Duodenal mucosa (tissue), 2 donors: Measurements from ENCODE around the gene EP400.
A peak's percentile ranks its signal among the peaks of the same experiment; 100 is the strongest.
"Not testable (repeated sequence)": the region's sequence is repeated elsewhere in the genome, so short reads cannot be mapped to it uniquely, and the experiment has no call there.

Source experiments
- H3K27ac ChIP-seq: one replicate; pipeline ENCODE4 v1.7.0; 2013; ENCODE audit warnings: low read depth, low read length
- H3K27me3 ChIP-seq, 2 donors: one replicate each; pipeline ENCODE4 v1.7.0; 2013; ENCODE audit warnings: low read length in 2 of 2, control low read depth in 1 of 2; ENCODE audit not compliant: insufficient read depth in 2 of 2, control insufficient read depth in 1 of 2
- H3K36me3 ChIP-seq, 2 donors: one replicate each; pipeline ENCODE4 v1.7.0; 2013; ENCODE audit warnings: low read length in 2 of 2, control low read depth in 1 of 2; ENCODE audit not compliant: insufficient read depth in 2 of 2, control insufficient read depth in 1 of 2
- H3K4me1 ChIP-seq, 2 donors: one replicate each; pipeline ENCODE4 v1.7.0; 2013; ENCODE audit warnings: low read length in 2 of 2, control low read depth in 1 of 2; ENCODE audit not compliant: insufficient read depth in 2 of 2, control insufficient read depth in 1 of 2
- H3K4me3 ChIP-seq, 2 donors: one replicate each; pipeline ENCODE4 v1.7.0; 2013; ENCODE audit warnings: low read length in 2 of 2, low read depth in 1 of 2
- H3K9ac ChIP-seq, 2 donors: one replicate each; pipeline ENCODE4 v1.7.0; 2013; ENCODE audit warnings: low read length in 2 of 2, low read depth in 1 of 2
- H3K9me3 ChIP-seq, 2 donors: one replicate each; pipeline ENCODE4 v1.7.0; 2013; ENCODE audit warnings: low read length in 2 of 2, control low read depth in 1 of 2; ENCODE audit not compliant: control insufficient read depth in 1 of 2

EP400 gene

DNA sequence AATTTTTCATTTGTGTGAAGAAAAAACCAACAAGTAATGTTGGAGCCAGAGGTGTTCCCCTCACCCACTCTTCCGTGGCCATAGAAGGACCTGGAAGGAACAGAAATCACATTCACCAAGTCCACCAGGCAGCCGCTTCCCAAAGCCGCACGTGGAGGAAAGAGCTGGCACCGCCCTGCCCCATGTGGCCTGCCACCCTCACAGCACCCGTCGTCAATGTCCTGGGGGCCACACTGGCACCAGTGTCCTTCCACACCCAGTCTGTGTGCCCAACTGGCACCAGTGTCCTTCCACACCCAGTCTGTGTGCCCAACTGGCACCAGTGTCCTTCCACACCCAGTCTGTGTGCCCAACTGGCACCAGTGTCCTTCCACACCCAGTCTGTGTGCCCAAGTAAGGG is 130.8 kb downstream of the EP400 start:
- H3K4me1 ChIP-seq: peaks cover 6 to 13% of the 10 kb centered on the region in 2 donors
- H3K36me3 ChIP-seq: peaks cover 22 to 34% of the 10 kb centered on the region in 2 donors
- H3K9me3 ChIP-seq, H3K9ac ChIP-seq, H3K27ac ChIP-seq, H3K27me3 ChIP-seq, H3K4me3 ChIP-seq: not testable (repeated sequence)

DNA sequence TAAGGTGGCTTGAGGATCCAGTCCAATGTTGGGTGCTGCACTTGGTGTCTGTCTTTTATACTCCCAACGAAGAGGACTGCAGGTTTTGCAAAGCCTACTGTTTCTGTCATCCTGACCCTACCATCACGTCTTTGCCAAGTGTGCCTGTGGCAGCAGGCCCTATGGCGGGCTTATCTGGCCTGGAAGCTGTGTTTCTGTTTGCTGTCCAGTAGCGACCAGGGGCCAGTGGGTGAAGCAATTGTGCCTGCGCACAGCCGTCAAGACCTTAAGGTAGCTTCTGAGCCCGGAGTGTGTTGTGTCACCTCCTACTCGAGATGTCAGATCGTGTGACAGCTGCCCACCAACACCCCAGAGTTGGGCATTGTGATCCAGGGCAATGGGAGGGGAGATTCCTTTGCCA is 131.7 kb downstream of the EP400 start:
- Histone ChIP-seq H3K4me1 (peaks cover 6 to 13% of the 10 kb centered on the region in 2 donors), H3K27ac (no peak overlapping the region), H3K36me3 (peaks cover 17 to 25% of the 10 kb centered on the region in 2 donors), H3K9ac (no peak overlapping the region), H3K27me3 (no peaks in the 10 kb centered on the region), H3K9me3 (no peaks in the 10 kb centered on the region), H3K4me3 (no peak overlapping the region)

DNA sequence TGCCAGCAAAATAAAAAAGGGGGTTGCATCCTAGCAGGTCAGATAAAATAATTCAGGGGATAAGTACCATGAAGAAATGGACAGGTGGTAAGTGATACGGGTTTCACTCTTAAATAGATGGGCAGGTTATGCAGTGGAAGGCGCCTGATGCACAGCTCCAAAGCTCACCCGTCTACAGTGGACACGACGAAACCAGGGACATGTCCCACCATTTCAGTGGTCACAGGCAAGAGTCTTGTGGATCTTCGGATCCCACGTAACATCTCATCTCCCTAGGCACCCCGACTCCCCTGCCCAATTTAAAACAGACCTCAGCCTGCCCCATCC is 133.8 kb downstream of the EP400 start:
- H3K4me1 ChIP-seq: peaks cover 6 to 13% of the 10 kb centered on the region in 2 donors
- no peaks in the 10 kb centered on the region for H3K27me3 ChIP-seq
- H3K27ac ChIP-seq: no peak overlapping the region
- H3K9me3 ChIP-seq: no peaks in the 10 kb centered on the region
- peak overlapping the region; percentile 66 to 71 for H3K4me3 ChIP-seq
- H3K36me3 ChIP-seq: peaks cover 0 to 6% of the 10 kb centered on the region in 2 donors
- H3K9ac ChIP-seq: peak overlapping the region; percentile 33 to 64

DNA sequence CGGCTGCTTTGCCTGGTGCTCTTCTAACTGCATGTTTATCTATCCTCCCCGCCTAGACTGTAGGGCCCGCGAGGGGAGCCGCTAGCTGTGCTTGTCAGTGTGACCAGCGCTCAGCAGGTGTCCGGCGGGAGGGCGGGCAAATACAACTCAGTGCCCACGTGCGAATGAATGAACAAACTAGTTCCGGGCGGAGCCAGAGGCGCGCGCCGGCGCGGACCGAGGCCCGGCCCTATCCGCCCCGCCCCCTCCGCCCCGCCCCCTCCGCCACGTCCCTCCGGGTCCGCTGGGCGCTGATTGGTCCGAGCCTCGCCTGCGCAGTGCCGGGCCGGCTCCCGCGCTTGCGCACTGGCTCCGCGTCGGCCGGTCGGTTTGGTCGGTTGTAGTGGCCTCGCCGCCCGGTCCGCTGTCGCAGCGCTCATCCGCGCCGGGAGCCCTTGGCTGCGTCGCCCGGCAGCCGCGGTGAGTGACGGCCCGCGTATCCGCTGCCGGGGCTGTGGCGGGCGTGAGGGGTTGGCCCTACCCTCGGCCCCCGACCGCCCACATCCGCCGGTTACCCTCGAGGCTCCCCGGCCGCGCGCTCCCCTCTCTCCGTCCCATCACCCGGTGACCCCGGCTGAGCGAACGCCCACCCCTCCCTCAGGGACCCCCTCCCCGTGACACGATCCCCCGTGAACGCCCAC is 134.3 kb downstream of the EP400 start:
- Histone ChIP-seq H3K27me3 (no peaks in the 10 kb centered on the region), H3K36me3 (peaks cover 0 to 5% of the 10 kb centered on the region in 2 donors), H3K9me3 (no peaks in the 10 kb centered on the region), H3K27ac (peak overlapping the region; percentile 78), H3K4me1 (peaks cover 6 to 13% of the 10 kb centered on the region in 2 donors), H3K4me3 (peak overlapping the region; percentile 79 to 86), H3K9ac (peak overlapping the region; percentile 64 to 65)

DNA sequence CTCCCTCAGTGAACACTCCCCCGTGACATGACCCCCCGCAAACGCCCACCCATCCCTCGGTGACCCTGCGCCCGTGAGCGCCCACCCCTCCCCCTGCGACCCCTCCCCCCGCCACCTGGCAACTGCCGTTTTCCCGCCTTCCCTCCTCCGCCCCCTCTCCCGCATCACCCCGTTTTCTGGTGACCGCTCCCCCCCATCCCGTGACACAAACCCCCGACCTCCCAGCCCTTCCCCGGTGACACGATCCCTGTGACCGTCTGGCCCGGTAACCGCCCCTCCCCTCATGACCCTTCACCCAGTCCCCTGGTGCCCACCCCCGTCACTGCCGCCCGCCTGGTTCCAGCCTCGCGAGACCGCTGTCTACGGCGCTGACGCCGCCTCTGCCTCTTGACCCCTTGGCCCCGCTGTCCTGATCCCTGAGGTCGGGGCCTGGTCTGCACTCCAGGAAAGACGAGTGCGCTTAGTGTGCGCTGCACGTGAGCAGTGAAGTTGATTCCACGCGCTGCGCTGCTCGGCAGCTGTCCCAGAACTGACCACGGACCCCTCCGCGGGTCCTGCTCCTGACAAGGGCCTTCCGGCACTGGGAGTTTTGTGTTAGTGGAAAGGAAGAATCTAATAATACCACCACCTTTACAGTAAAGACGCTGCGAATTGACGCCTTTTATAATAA is 135.0 kb downstream of the EP400 start:
- H3K9me3 ChIP-seq: no peaks in the 10 kb centered on the region
- peaks cover 6 to 13% of the 10 kb centered on the region in 2 donors for H3K4me1 ChIP-seq
- H3K36me3 ChIP-seq: peaks cover 0 to 5% of the 10 kb centered on the region in 2 donors
- H3K27me3 ChIP-seq: no peaks in the 10 kb centered on the region
- H3K9ac ChIP-seq: peak overlapping the region; percentile 65 to 74
- H3K4me3 ChIP-seq: peak overlapping the region; percentile 79 to 86
- H3K27ac ChIP-seq: peak overlapping the region; percentile 70

DNA sequence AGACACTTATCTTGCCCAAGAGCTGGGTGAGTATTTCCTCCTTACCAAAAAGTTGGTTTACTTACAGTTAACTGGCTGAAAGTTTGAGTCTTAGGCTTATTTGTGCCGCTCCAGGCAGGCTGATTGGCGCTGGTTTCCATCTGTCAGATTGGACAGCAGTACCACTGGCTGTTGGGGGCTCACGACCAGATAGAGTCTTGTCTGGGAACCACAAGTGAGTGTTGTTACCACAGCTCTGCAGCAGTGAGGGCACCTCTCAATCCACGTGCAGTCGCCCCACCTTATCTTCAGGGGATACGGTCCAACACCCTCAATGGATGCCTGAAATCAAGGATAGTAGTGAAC is 135.5 kb downstream of the EP400 start:
- Histone ChIP-seq H3K9me3 (no peaks in the 10 kb centered on the region), H3K4me1 (peaks cover 6 to 13% of the 10 kb centered on the region in 2 donors), H3K27ac (no peak overlapping the region), H3K27me3 (no peaks in the 10 kb centered on the region), H3K4me3 (peak overlapping the region; percentile 79 to 86), H3K9ac (peak overlapping the region; percentile 65 to 74), H3K36me3 (peaks cover 0 to 5% of the 10 kb centered on the region in 2 donors)

DNA sequence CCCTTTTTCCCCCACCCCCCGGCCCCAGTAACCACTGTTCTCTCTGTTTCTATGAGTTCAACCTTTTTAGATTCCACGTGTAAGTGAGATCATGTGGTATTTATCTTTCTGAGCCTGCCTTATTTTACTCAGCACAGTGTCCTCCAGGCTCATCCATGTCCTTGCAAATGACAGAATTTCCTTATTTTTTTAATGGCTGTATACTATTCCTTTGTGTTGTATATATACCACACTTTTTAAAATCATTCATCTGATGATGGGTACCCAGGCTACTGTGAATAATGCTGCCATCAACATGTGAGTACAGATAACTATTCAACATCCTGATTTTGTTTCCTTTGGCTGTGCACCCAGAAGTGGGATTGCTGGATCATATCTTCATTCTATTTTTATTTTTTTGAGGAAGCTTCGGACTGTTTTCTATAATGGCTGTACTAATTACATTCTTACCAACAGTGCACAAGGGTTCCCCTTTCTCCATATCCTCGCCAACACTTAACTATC is 139.7 kb downstream of the EP400 start:
- H3K4me1 ChIP-seq: peaks cover 6 to 8% of the 10 kb centered on the region in 2 donors
- H3K4me3 ChIP-seq: no peak overlapping the region
- H3K9me3 ChIP-seq: no peaks in the 10 kb centered on the region
- H3K36me3 ChIP-seq: no peaks in the 10 kb centered on the region
- no peak overlapping the region for H3K27ac ChIP-seq
- no peaks in the 10 kb centered on the region for H3K27me3 ChIP-seq
- H3K9ac ChIP-seq: no peak overlapping the region

DNA sequence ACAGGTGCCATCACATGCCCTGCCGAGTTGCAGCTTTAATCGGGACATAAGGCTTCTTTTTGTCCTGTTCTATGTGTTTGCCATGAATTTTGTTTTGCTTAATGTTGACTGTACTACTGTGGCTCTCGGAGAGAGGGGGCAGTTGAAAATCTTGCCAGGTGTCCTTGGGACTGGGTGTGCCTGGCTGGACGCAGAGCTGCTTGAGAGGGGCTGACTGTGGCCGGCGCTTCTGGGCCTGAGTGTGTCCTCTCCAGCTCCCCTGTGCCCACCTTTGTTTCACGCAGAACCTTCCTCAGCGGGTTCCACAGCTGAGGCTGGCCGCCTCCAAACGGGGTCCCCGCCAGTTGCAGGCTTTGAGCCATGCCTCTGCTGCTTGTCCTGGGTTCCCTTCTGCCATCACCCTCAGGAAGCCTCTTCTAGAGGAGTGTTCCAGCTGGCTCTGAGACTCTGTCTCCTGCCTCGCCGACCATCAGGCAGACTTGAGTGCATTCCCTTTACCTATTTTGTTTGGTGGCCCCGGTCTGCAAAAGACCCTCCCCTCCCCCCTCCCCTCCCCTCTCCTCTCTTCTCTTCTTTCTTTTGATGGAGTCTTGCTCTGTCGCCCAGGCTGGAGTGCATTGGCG is 144.6 kb downstream of the EP400 start:
- Histone ChIP-seq H3K27ac (no peak overlapping the region), H3K36me3 (peaks cover 0 to 9% of the 10 kb centered on the region in 2 donors), H3K4me1 (no peaks in the 10 kb centered on the region), H3K9ac (no peak overlapping the region), H3K4me3 (no peak overlapping the region), H3K27me3 (no peaks in the 10 kb centered on the region), H3K9me3 (no peaks in the 10 kb centered on the region)

DNA sequence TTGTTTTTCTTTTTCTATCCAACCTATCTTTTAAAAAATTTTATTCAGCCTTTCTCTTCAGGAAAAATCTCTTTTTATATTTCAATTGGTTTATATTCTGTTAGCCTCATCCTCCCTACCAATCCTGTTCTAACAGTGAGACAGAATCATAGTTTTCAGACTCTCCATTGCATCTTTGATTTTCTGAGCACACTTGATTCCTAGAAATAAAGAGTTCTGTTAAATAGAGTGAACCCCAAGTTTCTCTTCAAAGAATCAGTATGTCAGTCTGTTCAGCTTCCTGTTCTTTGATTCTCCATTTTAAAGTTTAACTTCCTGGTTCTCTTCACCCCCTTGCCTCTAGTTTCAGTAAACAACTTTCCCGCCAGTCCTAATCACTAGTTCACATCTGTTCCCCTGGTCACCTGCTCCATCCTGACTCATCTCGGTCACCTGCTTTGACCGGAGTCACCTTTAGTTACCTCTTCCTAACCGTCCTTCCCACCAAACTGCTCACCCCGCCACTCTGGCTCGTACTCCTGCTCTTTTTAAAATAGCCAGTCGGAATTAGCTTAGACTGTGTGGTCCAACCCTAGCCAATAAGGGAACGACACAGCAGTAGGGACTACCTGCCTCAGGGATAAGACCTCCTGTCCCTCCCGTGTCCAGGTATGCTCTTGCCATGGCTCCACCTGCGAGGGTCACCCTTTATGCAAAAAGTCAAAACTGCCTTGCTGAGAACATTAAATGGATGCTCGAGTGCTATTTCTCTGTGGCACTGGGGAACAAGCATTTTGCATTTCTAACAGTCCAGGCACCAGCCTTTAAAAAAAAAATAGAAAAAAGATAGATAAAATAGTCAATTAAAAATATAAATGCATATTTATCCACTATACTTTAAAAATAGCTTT is 146.0 kb downstream of the EP400 start:
- Histone ChIP-seq H3K9ac (no peak overlapping the region), H3K4me3 (no peak overlapping the region), H3K4me1 (no peaks in the 10 kb centered on the region), H3K36me3 (peaks cover 7 to 22% of the 10 kb centered on the region in 2 donors), H3K27me3 (no peaks in the 10 kb centered on the region), H3K9me3 (no peaks in the 10 kb centered on the region), H3K27ac (no peak overlapping the region)
